ENCODE measurements around the gene PHGDH.
"Not testable (repeated sequence)": the region's sequence is repeated elsewhere in the genome, so short reads cannot be mapped to it uniquely, and the experiment has no call there.

PHGDH gene

GRCh38 chr1:119766374-119766794 lies 54.6 kb downstream of the PHGDH start:
- DNase-seq (ENCODE audit: low spot score) = no peak

DNA sequence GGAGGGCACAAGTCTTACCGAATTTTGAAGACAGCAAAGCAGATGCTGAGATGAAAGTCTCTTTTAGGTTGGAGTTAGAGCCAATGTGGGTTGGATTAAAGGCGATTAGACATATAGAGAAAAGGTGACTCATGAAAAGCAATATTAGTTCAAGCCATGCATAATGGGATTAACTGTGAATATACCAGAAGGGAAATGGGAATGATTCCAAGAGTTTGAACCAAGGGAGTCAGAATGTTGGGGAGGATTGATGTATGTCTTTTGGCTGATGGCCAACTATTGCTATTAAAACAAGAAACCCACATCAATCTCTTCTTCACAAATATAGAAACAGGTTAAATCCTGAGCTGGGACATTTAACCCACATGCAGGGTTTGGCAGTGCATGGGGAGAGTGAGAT lies 55.8 kb downstream of the PHGDH start:
- DNase-seq (ENCODE audit: low spot score) = peak; percentile 31

DNA sequence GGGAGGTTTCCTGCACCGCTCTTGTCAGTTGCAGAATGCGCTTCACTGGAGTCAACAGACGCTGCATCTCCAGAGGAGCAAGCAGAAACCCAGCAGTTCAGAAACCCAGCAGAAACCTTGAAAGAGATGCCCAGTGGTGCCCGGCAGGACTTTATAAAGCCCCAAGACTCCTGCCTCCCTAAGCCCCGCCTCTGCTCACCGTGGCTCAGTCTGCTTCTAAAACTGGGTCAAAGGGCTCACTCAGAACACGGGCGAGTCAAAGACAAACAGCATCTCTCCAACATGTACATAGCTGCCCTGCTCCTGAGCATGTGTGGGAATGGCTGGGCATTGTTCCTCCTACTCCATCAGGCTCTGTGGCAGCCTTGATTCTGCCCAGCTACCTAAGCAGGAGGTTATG lies 57.0 kb downstream of the PHGDH start, which contains the start of gene HMGCS2:
Gene HMGCS2, minus strand, starts transcription at position 128 of the 400 bp plus-strand sequence. Its CDS starts 61 bp downstream, at position 67.
- no peak for DNase-seq (ENCODE audit: low spot score)

DNA sequence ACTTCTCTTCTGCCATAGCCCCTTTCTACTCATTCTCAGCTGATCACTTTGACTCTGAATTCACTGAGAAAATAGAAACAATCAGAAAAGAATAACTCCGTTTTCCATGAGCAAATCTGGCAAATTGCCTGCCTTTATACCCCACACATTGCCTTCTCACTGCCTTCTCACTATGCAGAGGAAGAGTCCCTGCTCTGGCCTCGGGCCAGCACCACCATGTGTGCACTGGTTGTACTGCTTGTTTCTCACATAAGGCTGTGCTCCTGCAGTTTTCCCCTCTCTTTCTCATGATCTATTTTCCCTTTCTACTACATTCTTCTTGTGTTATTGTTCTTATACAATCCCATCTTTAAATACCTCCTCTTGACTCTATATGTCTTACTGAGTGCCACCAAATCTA lies 59.3 kb downstream of the PHGDH start:
- DNase-seq (ENCODE audit: low spot score) = no peak

DNA sequence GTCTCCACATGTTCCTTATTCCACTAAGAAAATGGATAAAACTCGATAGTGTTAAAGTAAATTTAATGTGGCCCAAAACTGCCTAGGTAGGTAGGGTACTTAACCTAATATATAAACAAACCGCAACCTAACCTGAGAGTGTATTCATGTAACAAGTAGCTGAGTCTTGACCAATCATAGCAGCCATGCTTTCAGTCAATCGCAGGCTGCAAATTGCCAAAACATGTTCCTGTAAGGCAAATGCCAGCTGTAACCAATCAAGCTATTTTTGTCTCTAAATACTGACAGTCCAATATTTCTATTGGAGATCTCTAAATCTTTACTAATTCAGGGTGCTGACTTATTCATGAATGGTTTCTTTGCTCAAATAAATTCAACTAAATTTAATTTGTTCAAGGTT lies 60.0 kb downstream of the PHGDH start:
- DNase-seq (ENCODE audit: low spot score) = no peak

- no peak for DNase-seq (ENCODE audit: low spot score)
Measured at GRCh38 chr1:119772298-119772697, 60.6 kb downstream of the PHGDH start.

- DNase-seq (ENCODE audit: low spot score) = peak; percentile 21
Measured at GRCh38 chr1:119773711-119774241, 62.0 kb downstream of the PHGDH start.

DNA sequence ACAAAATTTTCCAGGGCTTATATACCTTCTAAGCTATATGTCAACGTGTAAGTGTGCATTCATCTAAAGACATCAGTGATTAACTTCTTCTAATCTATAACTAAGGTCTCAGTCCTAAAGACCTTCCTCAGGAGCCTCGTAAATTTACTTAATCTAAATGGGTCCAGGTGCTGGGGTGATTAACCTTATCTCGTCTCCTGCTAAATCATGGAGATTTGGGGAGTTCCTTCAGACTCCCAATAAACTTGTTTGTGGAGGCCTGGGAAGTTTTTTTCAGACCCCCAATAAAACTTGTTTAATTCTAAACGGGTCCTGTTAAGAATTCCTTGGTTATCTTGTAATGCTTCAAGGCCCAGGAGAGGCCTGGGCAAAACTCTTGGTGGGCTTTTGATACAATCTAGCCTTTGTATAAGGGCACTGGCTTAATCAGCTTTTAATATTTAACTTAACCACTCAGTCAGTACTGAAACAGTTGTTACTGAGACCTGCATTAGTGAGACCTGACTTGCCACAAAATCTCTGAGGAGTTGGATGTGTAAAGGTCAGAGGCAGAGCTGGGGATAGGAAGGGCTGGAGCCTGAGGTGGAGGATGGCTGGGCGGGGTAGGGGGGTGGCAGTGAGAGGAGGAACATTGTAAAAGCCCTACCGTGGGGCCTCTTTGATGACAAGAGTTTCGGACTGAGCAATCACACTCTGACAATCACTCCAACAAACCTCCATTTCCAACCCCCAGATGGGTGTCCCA lies 63.2 kb downstream of the PHGDH start:
- no peak for DNase-seq (ENCODE audit: low spot score)

DNA sequence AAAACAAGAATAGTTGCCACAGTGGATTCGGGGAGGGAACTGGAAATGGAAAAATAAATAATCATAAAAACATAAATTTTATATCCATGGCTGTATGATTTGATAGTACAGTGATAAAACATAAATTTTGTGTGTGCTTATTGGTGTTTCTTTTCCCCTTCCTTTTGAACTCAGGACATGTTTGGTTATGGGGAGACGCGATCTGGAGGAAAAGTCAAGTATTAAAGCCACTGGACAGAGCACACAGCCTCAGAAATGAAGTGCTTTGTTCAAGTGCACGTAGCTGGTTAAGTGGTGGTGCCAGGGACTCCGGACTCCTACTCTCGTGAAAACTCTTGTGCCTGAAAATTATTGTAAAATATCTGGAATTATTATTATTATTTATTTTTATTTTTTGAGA lies 66.6 kb downstream of the PHGDH start:
- no peak for DNase-seq (ENCODE audit: low spot score)

DNA sequence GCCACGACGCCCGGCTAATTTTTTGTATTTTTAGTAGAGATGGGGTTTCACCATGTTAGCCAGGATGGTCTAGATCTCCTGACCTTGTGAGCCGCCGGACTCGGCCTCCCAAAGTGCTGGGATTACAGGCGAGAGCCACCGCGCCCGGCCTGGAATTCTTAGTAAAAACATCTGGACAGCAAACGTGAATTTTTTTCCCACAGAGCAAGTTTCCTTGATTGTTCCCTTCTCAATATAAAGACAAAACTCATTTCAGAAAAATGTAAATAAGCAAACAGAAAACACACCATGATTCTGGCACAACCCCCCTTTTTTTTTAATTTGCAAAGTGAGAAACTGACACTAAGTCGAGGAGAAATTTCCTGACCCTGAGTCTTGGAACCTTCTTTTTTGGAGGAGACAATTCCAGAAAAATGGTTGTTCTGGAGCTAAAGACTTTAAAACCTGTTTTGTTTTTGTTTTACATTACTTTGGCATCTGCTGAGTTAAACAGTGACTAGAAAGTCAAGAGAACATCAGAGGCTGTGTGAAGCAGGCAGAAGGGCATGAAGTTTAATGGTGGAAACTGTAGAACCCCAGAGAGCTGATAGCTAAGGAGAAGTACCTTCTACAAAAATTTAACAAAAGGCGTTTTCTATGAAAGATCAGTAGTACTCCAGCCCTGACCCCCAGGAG lies 67.3 kb downstream of the PHGDH start:
- no peak for DNase-seq (ENCODE audit: low spot score)

DNA sequence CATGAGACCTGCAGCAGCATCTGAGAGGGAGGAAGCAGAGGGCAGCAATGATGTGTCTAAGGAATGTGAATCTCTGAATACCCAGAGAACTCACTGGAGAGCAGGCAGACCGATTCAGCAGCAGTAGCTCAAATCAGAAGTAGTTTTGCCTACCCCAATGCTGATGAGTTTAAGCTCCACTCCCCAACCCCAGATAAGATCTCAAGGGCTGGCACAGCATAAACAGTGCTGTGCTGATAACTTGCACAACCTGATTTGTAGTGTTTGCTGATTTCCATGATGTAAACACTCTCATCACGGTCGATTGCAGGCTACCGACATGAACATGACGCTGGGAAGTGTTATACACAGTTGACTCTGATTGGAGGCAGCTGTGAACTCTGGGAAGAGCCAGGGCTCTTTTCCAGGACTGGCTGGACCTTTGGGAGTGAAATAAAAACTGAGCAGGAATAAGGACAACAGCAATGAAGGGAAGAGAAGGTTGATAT lies 68.2 kb downstream of the PHGDH start:
- no peak for DNase-seq (ENCODE audit: low spot score)

DNA sequence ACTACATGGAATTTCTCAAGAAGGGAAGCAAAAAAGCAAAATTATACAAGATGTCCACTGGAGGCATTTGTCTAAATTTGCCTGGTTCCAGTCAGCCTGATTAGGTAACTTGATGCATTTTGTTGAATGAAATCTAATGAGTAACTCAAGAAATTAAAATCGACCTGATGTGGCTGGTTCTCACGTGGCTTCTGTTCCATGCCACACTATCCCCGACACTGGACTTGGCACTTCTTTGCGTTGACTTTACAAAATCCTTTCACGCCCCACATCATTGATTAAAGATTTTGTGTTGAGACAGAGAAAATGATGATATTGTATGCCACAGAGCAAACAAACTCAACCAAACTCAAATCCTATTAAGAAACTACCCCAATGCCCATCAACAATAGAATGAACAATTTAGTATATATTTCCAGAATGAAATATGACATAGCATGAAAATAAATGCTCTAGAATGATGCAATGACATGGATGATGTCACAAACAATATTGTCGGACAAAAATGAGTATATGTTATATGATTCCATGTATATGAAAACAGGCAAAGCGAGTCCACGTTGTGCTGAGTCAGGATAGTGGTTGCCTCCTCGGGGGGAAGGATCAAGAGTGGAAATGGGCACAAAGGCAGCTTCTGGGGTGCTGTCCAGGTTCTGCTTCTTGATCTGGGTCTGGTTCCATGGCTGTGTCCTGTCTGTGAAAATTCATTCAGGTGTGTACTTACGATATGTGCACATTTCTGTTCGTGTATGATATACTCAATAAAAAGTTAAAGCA lies 69.9 kb downstream of the PHGDH start:
- no peak for DNase-seq (ENCODE audit: low spot score)

GRCh38 chr1:119782631-119783325 lies 71.0 kb downstream of the PHGDH start:
- peak; percentile 61 for DNase-seq (ENCODE audit: low spot score)

- DNase-seq (ENCODE audit: low spot score) = no peak
Measured at GRCh38 chr1:119783354-119784185, 71.8 kb downstream of the PHGDH start.

GRCh38 chr1:119784191-119784781 lies 72.6 kb downstream of the PHGDH start:
- DNase-seq (ENCODE audit: low spot score) = no peak

DNA sequence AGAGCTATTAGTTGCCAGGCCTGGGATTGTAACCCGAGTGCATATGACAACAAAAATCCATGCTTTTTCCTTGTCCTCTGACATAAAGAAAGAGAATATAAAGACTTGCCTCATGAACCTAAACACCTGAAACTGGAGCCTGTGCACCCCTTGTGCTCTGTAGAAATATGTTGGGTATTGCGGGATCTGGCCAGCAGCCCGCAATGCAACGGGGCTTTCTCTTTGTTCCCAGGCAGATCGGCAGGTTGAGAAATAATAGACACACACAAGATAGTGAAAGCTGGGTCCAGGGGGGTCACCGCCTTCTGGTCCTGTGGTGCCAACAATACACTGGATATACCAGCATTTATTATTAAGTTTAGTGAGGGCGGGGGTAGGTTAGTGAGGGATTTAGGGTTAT lies 74.3 kb downstream of the PHGDH start:
- not testable (repeated sequence) for DNase-seq (ENCODE audit: low spot score)

- not testable (repeated sequence) for DNase-seq (ENCODE audit: low spot score)
Measured at GRCh38 chr1:119786473-119787050, 74.8 kb downstream of the PHGDH start.

DNA sequence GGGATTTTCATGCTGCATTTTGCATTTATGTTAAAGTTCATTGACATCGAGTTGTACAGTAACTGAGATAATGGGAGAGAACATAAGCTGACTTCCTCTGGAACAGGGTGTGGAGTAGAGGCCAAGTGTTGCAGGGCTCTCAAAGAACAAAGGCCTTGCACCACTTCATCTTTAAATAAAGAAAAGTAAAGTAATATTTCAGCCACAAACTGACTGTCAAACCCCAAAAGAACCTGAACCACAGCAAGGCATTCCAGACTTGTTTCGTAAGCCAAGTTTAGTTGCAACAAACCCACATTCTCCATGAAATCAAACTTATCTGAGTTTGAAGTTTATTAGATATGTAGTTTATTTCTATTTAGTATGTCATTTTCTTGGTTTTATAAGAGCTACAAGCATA lies 76.0 kb downstream of the PHGDH start:
- peak; percentile 50 for DNase-seq (ENCODE audit: low spot score)

- DNase-seq (ENCODE audit: low spot score) = no peak
Measured at GRCh38 chr1:119790451-119791198, 78.9 kb downstream of the PHGDH start.

Data from SW480 (cell line).